ENCODE data around the gene TRAPPC10. TPM values are rescaled to one million over a fixed set of nuclear protein-coding genes. Genes with fewer than 3 reads are reported as not detected.

TRAPPC10 gene
- total and polyA plus RNA-seq, 9 of the 15 experiments (the other 6 are each of a cell fraction or from before 2014, with no cell fraction given) = 1.1 to 33.8 (median 24.3) TPM

DNA sequence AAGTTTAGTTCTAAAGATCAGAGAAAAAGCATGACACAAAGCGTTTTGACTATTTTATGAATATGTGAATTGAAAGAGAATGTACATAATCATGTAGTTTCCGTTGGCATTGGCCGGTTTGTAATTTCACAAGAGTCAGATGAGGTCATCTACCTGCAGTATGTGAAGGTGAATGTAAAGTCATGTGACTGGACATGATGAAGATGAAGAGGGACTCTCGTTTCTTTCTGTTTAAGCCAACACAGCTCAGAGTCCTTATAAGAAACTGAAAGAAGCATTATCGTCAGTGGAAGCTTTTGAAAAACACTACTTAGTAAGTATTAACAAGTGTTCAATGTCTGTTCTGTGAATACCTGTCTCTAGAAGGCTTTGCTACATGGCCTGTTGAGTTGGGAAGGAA, 64.2 kb downstream of the TRAPPC10 start:
- no peaks in the 10 kb centered on the region for H3K9me1 ChIP-seq (ENCODE audit: control insufficient read depth, insufficient read depth, low read length)
- intact Hi-C loops (cut with micrococcal nuclease) = no loop called here
- no peak for FAIRE-seq
- no peak overlapping the region for H3K27ac ChIP-seq (ENCODE audit: extremely low read depth, low read depth, low read length)
- 0 out of 2 replicates have a peak, but pooled peaks cover 5% of the 10 kb centered on the region for H4K20me1 ChIP-seq (replicated peaks; ENCODE audit: control insufficient read depth, insufficient read depth, low read length)
- TF ChIP-seq TFE3 (CRISPR knock-in tag; IDR thresholded peaks at IDR 0.05) (peak; percentile 88), ETV6 (IDR thresholded peaks at IDR 0.05; ENCODE audit: borderline replicate concordance in 1 of 2, low read depth in 2 of 2, low read length in 1 of 2) (no peak), ETV6 (CRISPR knock-in tag; IDR thresholded peaks at IDR 0.05; ENCODE audit: borderline replicate concordance) (no peak)
- H3K27me3 ChIP-seq (ENCODE audit: control insufficient read depth in 2 of 2, insufficient read depth in 2 of 2, low read length in 2 of 2) = no peaks in the 10 kb centered on the region
- no peak overlapping the region for H3K9ac ChIP-seq (ENCODE audit: insufficient read depth in 1 of 2, low read depth in 2 of 2, low read length in 2 of 2)
- ChIA-PET CTCF (ENCODE audit: low intra/inter-chr PET ratio) (interaction anchor here (0.6 kb wide), 1 partner anchor 16 kb away, joined by 3 read pairs; no protein-coding TSS in a partner anchor), POLR2A (no interaction called here)
- H3K36me3 ChIP-seq (ENCODE audit: control insufficient read depth, insufficient read depth, low read length) = peaks cover 91% of the 10 kb centered on the region
- H2AFZ ChIP-seq (ENCODE audit: low read depth, low read length) = no peak overlapping the region
- peaks cover 3% of the 10 kb centered on the region; the same call in 1 of the 3 replicates for H3K79me2 ChIP-seq (ENCODE audit: control insufficient read depth, insufficient read depth, low read length)
- in situ Hi-C loops (cut with MboI) = no loop called here
- peaks cover 0 to 3% of the 10 kb centered on the region in 2 experiments; a peak in 1 of 5 replicates for H3K4me1 ChIP-seq (replicated peaks in 1 of 2; ENCODE audit: control insufficient read depth in 2 of 2, insufficient read depth in 2 of 2, low read length in 2 of 2)
- no peak for DNase-seq (ENCODE audit: extremely low read depth in 1 of 4, low spot score in 3 of 4)
- no peak overlapping the region for H3K4me3 ChIP-seq
- H3K9me3 ChIP-seq (replicated peaks; ENCODE audit: control insufficient read depth, insufficient read depth, low read depth, low read length) = no peaks in the 10 kb centered on the region
- no peak overlapping the region for H3K4me2 ChIP-seq (ENCODE audit: insufficient read depth, low read length)
- BruUV-seq (replicated peaks) = no TSS peak
- WGBS (ENCODE audit: insufficient coverage, low coverage, missing lambda C conversion rate) = 83% methylated on average over 5 of the region's 5 CpGs
- no peak for ATAC-seq

All from K562 (cell line).